ENCODE results near the gene CC2D1B. TPM values are rescaled to one million over a fixed set of nuclear protein-coding genes. Genes with fewer than 3 reads are reported as not detected.

The CC2D1B gene
- total and polyA plus RNA-seq, 9 of the 15 experiments (the other 6 are each of a cell fraction or from before 2014, with no cell fraction given), result 1.2 to 33.6 (median 25.5) TPM

GRCh38 chr1:52403566-52404115 lies 37.6 kb upstream of the CC2D1B start (continued):
- TF ChIP-seq, protein P1, sequence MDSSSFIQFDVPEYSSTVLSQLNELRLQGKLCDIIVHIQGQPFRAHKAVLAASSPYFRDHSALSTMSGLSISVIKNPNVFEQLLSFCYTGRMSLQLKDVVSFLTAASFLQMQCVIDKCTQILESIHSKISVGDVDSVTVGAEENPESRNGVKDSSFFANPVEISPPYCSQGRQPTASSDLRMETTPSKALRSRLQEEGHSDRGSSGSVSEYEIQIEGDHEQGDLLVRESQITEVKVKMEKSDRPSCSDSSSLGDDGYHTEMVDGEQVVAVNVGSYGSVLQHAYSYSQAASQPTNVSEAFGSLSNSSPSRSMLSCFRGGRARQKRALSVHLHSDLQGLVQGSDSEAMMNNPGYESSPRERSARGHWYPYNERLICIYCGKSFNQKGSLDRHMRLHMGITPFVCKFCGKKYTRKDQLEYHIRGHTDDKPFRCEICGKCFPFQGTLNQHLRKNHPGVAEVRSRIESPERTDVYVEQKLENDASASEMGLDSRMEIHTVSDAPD (CRISPR knock-in tag; IDR thresholded peaks at IDR 0.05), result no peak
- TF ChIP-seq CHD7 (IDR thresholded peaks at IDR 0.05; ENCODE audit: low read depth, low read length) (no peak), ZFP91 (CRISPR knock-in tag; IDR thresholded peaks at IDR 0.05) (no peak), PPARD (CRISPR knock-in tag; IDR thresholded peaks at IDR 0.05) (no peak), ZNF347 (CRISPR knock-in tag; IDR thresholded peaks at IDR 0.05; ENCODE audit: low read depth) (no peak), NRF1 (conservative IDR thresholded peaks at IDR 0.05 in 1 of 2, IDR thresholded peaks at IDR 0.05 in 1 of 2) (no peak), USF2 (CRISPR knock-in tag; IDR thresholded peaks at IDR 0.05) (no peak), NCOA2 (IDR thresholded peaks at IDR 0.05; ENCODE audit: partially characterized antibody in 2 of 2) (no peak), ZBTB8A (IDR thresholded peaks at IDR 0.05; ENCODE audit: partially characterized antibody) (no peak), SMARCA4 (IDR thresholded peaks at IDR 0.05) (no peak), ZNF224 (CRISPR knock-in tag; IDR thresholded peaks at IDR 0.05) (no peak)
- TF ChIP-seq, protein P2, sequence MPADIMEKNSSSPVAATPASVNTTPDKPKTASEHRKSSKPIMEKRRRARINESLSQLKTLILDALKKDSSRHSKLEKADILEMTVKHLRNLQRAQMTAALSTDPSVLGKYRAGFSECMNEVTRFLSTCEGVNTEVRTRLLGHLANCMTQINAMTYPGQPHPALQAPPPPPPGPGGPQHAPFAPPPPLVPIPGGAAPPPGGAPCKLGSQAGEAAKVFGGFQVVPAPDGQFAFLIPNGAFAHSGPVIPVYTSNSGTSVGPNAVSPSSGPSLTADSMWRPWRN (IDR thresholded peaks at IDR 0.05; ENCODE audit: low read depth), result no peak
